GM19351 (cell line): ENCODE results near the gene B4GALT7.
"Not testable (repeated sequence)": the region's sequence is repeated elsewhere in the genome, so short reads cannot be mapped to it uniquely, and the experiment has no call there.

Experiments used
- ATAC-seq: cut with Tn5 transposase; IDR thresholded peaks from one replicate; pipeline ENCODE4 v1.9.1; 2021; ENCODE audit warnings: mild to moderate bottlenecking, moderate library complexity; ENCODE audit not compliant: unreplicated experiment

Gene B4GALT7

DNA sequence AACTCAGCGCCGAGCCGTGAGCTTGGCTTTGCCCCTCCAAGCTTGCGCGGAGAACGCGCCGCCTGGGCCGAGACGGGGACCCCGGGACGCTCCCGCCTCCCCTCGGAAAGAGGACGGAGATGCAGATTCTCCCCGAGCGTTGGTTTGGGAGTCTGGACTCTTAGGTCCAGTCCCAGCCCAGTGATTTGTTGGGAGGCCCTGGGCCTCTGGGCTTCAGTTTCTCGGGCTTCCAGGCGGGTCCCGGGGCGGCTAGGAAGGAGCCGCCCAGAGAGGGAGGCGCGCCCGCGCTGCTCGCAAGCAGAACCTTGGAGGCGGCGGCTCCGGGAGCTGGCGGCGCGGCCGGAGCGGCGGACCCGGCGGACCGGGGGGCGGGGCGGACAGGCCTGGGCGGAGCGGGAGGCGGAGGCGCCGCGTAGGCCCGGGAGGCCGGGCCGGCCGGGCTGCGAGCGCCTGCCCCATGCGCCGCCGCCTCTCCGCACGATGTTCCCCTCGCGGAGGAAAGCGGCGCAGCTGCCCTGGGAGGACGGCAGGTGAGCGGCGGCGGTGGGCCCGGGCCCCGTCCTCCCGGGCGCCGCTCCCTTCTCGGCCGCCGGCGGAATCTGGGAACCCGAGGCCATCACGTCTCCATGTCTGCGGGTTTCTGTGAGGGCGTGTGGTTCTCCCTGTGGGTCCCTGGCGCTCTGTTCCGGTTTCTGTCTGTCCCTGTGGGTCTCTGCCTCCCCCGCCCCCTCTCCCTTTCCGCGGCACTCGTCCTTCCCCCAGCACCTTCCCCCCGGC is at the start of gene B4GALT7:
B4GALT7 (plus strand) TSS at position 402 of the 777 bp plus-strand sequence; CDS start at position 481, 79 bp downstream.
- ATAC-seq, result peak; percentile 86

DNA sequence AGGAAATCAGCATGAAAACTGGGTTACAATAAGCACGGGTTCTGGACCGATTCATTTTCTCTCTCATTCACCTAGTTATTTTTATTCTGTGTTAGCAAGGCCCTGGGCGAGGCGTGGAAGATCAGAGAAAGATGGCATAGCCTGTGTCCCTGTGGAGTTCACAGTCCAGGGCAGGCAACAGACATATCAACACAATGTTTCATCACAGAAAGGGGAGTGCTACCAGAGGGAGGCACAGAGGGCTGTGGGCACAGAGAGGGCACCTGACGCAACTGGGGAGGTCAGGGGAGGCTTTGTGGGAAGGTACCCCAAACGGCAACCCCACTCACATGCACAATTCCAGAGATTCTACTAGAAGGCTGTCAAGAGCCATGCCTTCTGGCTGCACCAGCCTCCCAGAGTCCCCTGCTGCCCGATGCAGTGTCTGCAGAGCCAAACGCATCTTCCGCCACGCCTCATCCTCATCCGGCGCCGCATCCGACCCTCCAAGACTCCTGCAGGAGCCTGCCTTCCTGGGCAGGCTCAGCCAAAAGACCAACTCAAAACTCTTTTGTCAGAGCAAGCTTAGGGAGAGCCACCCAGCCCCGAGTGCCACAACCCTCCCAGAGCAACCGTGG is 47.0 kb upstream of the B4GALT7 start:
- no peak for ATAC-seq

DNA sequence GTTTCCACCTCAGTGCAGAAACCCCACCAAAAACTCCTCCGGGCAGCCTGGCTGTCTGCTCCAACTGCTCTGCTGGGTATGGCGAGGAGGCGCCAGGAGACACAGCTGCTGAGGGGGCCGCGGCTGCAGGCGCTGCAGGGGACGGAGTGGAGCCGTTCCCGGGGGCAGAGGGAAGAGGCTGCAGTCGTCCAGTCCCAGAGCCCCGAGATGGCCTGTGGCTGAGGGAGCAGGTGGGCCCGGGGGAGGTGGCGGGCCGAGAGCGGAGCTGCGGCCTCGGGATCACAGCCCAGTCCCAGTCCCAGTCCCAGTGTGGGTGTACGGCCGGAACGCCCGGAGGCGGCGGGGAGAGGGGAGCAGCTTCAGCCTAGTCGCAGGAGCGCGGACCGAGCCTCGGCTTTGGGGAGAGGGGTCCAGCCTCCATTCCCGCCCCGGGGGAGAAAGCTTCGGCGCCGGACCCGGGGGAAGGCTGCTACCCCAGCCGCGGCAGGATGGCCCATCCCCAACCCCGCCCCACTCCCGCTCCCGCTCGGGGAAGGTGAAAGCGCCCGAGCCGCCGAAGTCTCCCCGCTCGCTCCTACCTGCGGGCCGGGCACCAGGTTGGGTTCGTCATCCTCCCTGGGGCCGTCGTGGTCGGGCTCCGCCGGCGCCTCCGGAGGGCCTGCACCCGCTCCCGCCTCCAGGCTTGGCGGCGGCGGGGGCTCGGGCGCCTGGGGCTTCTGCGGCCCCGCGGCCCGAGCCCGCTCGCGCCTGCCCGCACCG is 46.1 kb upstream of the B4GALT7 start:
- ATAC-seq, result peak; percentile 46

GRCh38 chr5:177554474-177555111 is 45.3 kb upstream of the B4GALT7 start, which contains the start of gene FAM193B:
TSS of gene FAM193B (minus strand) at chr5:177554563. CDS start at chr5:177554458, 105 bp downstream.
- peak; percentile 95 for ATAC-seq

DNA sequence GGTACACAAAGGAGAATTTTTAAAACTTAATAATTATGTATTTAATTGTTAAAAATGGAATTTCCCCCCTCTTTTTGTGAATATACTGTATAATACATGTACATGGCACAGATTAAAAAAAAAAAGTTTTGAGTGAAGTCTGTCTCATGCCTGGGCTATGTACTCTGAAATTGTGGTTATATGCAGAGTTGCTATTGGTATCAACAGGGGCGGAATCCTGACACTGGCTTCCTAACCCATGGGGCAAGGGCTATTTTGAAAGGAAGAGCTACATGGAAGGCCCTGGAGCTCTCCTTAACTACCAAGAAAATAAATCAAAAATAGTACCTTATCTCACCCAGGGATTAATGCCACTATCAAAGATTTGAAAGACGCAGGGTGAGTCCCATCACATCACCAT is 44.7 kb upstream of the B4GALT7 start:
- no peak for ATAC-seq

DNA sequence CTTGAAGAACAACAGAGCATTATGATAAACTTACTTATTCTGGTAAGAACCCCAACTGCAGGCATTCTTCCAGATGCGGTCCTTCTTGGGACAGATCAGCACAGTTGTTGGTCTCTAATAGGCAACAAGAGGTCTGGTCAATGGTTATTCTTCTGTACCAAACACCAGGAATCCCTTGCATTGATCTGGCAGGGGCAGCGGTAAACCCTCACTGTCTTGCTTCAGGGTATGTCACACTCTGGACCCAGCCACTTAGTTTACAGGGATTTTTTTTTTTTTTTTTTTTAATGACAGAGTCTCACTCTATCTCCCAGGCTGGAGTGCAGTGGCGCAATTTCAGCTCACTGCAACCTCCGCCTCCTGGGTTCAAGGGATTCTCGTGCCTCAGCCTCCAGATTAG is 44.3 kb upstream of the B4GALT7 start:
- ATAC-seq, result no peak

- no peak for ATAC-seq
Measured at GRCh38 chr5:177557041-177557647, 42.8 kb upstream of the B4GALT7 start.

DNA sequence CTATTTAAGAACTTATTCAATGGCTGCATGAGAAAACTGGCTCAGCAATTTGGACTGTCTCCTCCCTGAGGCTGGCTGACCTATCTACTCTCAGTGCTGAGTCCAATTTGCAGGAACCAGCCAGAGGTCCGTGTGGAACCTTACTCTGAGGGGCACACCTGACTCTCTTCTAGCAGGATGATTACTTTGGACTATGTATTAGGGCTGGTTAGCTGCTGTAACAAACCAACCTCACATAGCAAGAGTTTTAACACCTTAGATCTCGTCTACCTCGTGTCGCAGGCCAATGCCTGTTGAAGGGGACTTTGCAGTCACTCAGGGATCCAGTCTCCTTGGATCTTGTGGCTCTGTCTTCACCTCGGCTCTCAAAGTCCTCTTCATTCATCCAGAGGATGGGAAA is 42.1 kb upstream of the B4GALT7 start:
- ATAC-seq, result no peak

DNA sequence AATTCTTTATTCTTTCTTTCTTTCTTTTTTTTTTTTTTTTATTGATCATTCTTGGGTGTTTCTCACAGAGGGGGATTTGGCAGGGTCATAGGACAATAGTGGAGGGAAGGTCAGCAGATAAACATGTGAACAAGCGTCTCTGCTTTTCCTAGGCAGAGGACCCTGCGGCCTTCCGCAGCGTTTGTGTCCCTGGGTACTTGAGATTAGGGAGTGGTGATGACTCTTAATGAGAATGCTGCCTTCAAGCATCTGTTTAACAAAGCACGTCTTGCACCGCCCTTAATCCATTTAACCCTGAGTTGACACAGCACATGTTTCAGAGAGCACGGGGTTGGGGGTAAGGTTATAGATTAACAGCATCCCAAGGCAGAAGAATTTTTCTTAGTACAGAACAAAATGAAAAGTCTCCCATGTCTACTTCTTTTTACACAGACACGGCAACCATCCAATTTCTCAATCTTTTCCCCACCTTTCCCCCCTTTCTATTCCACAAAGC is 40.4 kb upstream of the B4GALT7 start:
- ATAC-seq, result not testable (repeated sequence)

GRCh38 chr5:177565046-177565445 is 34.9 kb upstream of the B4GALT7 start:
- no peak for ATAC-seq

GRCh38 chr5:177568326-177568725 is 31.6 kb upstream of the B4GALT7 start:
- ATAC-seq, result no peak

DNA sequence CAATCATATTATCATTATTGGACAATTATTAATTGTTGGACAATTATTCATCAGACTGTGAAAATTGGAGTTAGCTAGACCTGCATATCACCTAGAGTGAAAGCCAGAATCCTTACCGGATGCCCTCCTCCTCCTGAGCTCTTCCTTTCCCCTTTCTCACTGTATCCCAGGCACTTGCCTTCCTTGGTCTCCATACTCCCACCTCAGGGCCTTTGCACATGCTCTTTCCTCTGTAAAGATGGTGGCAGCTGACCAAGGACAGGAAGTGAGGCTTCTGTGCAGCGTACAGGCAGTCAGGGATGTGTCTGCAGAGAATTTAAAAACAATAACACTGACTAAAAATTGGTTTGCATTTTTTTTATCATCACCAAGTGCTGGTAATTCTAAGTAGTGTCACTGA is 30.0 kb upstream of the B4GALT7 start:
- no peak for ATAC-seq

GRCh38 chr5:177575488-177575887 is 24.4 kb upstream of the B4GALT7 start:
- ATAC-seq, result no peak

- no peak for ATAC-seq
Measured at GRCh38 chr5:177576169-177576568, 23.8 kb upstream of the B4GALT7 start.

GRCh38 chr5:177578316-177578715 is 21.6 kb upstream of the B4GALT7 start:
- ATAC-seq, result no peak

DNA sequence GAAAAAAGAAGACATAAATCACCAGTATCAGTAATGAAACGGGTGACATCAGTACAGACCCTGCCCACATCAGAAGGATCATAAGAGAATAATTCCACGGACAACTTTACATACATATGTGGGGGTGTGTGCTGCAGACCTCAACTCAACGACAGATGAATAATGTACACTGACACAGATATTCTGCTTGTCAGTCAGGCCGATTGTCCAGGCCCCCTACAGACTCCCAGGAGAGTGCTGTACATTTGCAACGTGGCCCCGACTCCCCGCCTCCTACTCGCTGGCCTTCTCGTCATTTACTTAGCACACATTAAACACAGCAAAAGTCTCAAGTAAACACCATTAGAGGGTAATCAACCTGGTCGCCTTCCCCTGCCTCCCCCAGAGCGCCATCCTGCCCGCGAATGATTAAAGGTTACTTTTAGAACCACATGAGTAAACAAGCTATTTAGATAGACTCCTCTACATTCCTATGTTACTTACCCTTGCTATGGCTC is 11.5 kb upstream of the B4GALT7 start:
- ATAC-seq, result no peak

- no peak for ATAC-seq
Measured at GRCh38 chr5:177590406-177590805, 9.5 kb upstream of the B4GALT7 start.

- no peak for ATAC-seq
Measured at GRCh38 chr5:177591690-177592009, 8.3 kb upstream of the B4GALT7 start.

GRCh38 chr5:177592010-177592834 is 7.7 kb upstream of the B4GALT7 start, which contains the start of gene TMED9:
TSS of gene TMED9 (plus strand) at chr5:177592203. CDS start at chr5:177592215, 12 bp downstream.
- peak; percentile 93 for ATAC-seq

GRCh38 chr5:177592905-177593304 is 7.0 kb upstream of the B4GALT7 start:
- no peak for ATAC-seq
